Measurements from ENCODE around the gene GCN1. TPM values are rescaled to one million over a fixed set of nuclear protein-coding genes. Genes with fewer than 3 reads are reported as not detected.
A peak's percentile ranks its signal among the peaks of the same experiment; 100 is the strongest.

The GCN1 gene
- total and polyA plus RNA-seq, 11 donors = 7.2 to 51.7 (median 33.7) TPM

DNA sequence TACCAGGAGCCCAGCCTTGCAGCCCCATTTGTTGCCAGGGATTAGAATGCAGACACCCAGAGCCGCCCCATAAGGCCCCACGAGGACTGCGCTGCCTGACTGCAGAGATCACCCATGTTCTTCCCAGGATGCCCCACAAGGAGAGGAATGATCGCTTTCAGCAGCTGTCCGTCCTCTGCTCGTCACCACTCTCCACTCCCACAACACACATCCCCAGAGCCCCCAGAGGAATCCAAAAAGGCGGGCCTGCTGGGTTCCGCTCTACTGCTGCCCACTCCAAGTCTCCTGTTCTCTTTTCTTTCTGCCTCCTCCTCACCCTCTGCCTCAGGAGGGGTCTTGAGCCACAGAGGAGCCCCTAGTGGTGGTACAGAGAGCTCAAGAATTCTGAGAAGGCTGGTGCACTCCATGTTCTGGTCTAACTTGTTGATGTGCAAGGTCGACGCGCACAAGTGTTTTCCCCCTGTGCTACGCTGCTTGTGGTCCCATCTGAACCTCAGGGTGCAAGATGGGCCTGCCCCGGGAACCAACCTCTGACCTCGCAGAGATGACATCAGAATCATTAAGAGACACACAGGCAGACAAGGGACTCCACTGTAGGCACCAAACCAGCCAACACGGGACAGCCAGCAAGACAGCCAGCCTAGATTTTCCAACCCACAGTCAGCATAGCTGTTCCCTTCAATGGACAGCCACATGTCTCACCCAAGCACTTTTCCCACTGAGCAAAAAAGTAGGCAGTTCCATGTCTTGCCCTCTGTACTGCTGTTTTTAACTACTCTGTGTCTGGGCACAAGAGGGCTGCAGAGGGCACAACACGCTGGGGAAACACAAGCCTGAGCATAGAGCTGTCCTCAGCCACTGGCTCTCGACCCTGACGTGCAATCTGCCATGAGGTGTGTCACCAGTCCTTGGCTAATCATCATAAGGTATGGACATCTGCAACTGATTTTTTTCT is 41.1 kb upstream of the GCN1 start:
- H3K4me3 ChIP-seq = peak overlapping the region in 8 of 12 donors; percentile 0 to 18 (median 13)

DNA sequence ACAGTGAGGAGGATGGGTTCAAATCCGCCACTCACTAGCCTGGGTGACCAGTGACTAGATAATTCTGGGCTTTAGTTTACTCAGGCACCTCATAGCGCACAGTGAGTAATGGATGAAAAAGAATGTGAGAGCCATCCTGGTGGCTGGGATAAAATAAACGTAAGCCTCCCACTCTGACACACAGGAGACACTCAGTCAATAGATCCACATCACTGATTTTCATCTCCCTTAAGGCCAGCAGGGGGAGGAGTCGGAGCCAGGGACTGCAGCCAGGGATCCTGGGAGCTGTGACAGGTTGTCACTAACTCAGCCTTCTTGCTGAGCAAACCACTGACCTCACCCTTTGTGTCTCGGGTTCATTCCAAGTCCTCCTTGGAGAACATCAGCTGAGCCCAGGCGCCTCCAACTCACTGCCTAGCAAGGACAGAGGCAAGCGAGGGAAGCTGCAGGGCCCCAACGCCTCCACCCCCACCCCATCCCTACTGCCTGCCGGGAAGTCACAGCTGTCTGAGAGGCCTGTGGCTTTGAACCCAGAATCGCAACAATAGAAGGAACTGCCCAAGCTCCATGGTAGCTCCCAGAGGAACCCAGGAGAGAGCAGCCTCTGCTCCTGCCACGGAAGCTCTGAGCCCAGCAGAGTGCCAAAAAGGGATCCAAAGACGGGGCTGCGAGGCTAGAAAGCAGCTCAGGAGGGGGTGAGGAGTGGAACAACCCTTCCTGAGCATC is 40.3 kb upstream of the GCN1 start:
- no peaks in the 10 kb centered on the region for H3K9me3 ChIP-seq
- 13 to 32% (median 22%) methylated on average over 13 of the region's 13 CpGs for WGBS, 4 donors
- intact Hi-C loops (cut with DNase I) = loop anchor here in 1 of 10 donors (2.0 kb wide), 1 partner anchor 14 kb away; no protein-coding TSS in a partner anchor
- no peaks in the 10 kb centered on the region for H3K36me3 ChIP-seq
- peak in 1 of 2 donors; percentile 15 for TF ChIP-seq POLR2A (IDR thresholded peaks at IDR 0.05)
- TF ChIP-seq, protein P1, sequence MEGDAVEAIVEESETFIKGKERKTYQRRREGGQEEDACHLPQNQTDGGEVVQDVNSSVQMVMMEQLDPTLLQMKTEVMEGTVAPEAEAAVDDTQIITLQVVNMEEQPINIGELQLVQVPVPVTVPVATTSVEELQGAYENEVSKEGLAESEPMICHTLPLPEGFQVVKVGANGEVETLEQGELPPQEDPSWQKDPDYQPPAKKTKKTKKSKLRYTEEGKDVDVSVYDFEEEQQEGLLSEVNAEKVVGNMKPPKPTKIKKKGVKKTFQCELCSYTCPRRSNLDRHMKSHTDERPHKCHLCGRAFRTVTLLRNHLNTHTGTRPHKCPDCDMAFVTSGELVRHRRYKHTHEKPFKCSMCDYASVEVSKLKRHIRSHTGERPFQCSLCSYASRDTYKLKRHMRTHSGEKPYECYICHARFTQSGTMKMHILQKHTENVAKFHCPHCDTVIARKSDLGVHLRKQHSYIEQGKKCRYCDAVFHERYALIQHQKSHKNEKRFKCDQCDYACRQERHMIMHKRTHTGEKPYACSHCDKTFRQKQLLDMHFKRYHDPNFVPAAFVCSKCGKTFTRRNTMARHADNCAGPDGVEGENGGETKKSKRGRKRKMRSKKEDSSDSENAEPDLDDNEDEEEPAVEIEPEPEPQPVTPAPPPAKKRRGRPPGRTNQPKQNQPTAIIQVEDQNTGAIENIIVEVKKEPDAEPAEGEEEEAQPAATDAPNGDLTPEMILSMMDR (IDR thresholded peaks at IDR 0.05) = peak; percentile 22 to 66 (median 46)
- peak overlapping the region in 8 of 12 donors; percentile 0 to 18 (median 13) for H3K4me3 ChIP-seq
- ATAC-seq = peak; percentile 59 to 83 (median 74)
- no peaks in the 10 kb centered on the region for H3K27me3 ChIP-seq
- peak overlapping the region; percentile 81 to 97 (median 92) for H3K27ac ChIP-seq
- peak; percentile 85 to 95 (median 90) for DNase-seq
- peaks cover 62 to 100% (median 100%) of the 10 kb centered on the region in 12 donors for H3K4me1 ChIP-seq

More for the DNA sequence above, 41.1 kb upstream of the GCN1 start:
- Histone ChIP-seq H3K27me3 (no peaks in the 10 kb centered on the region), H3K27ac (peak overlapping the region; percentile 81 to 97 (median 92)), H3K4me1 (peaks cover 66 to 100% (median 100%) of the 10 kb centered on the region in 12 donors), H3K36me3 (no peaks in the 10 kb centered on the region), H3K9me3 (no peaks in the 10 kb centered on the region)
- WGBS, 4 donors = 49 to 66% (median 53%) methylated on average over 18 of the region's 18 CpGs
- TF ChIP-seq, protein P1 (IDR thresholded peaks at IDR 0.05) = peak in 3 of 12 donors; percentile 15 to 26 (median 23)
- TF ChIP-seq POLR2A (IDR thresholded peaks at IDR 0.05) = no peak
- peak in 3 of 4 donors; percentile 4 to 8 (median 4) for ATAC-seq
- intact Hi-C loops (cut with DNase I) = loop anchor here in 1 of 10 donors (2.0 kb wide), 1 partner anchor 13 kb away; no protein-coding TSS in a partner anchor
- DNase-seq = peak in 2 of 5 donors; percentile 54 to 67

DNA sequence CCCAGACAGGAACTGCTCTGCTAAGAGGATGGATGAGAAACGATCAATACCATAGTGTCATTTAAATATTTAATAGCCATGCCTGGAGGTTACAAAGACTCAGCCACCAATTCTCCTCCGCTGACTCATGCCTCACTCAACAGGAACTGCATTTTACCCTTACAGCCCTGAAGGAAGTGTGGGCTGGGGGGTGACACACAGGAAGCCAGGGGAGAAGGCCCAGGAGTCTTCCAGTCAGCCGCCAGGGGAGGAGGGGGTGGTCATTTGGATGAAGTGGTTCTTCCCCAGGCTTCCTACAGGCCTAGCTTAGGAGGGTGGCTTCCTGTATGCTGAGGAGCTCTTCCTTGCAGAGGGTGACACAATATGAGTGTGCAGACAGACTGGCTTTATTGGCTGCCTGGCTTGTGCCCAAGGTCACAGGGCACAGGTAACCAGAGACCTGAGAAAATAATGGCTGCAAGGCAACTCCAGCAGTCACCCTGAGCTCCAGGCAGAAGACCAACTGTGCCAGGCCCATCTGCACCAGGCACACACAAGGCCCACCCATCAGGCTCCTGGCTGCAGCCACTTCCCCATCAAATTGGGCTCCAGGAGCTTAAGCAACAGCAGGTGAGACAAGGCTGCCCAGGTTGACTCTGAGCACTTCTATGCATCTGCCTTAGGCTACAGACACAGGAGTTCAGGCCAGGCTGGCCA is 36.9 kb upstream of the GCN1 start:
- TF ChIP-seq, protein P1 (IDR thresholded peaks at IDR 0.05) = no peak
- no peak for TF ChIP-seq POLR2A (IDR thresholded peaks at IDR 0.05)
- no peaks in the 10 kb centered on the region for H3K9me3 ChIP-seq
- no peaks in the 10 kb centered on the region for H3K27me3 ChIP-seq
- peaks cover 0 to 7% (median 2%) of the 10 kb centered on the region in 9 donors for H3K36me3 ChIP-seq
- H3K27ac ChIP-seq = peak overlapping the region; percentile 61 to 97 (median 92)
- peak in 3 of 4 donors; percentile 16 to 45 (median 26) for ATAC-seq
- intact Hi-C loops (cut with DNase I) = no loop called here
- H3K4me1 ChIP-seq = peaks cover 57 to 100% (median 94%) of the 10 kb centered on the region in 12 donors
- peak overlapping the region in 3 of 12 donors; percentile 0 to 24 (median 22) for H3K4me3 ChIP-seq
- peak; percentile 59 to 89 (median 71) for DNase-seq
- WGBS, 4 donors = 28 to 48% (median 38%) methylated on average over 2 to 3 of the region's 3 CpGs

Data from heart left ventricle (tissue), 16 donors.